ENCODE measurements around the gene SP110.

The SP110 gene

DNA sequence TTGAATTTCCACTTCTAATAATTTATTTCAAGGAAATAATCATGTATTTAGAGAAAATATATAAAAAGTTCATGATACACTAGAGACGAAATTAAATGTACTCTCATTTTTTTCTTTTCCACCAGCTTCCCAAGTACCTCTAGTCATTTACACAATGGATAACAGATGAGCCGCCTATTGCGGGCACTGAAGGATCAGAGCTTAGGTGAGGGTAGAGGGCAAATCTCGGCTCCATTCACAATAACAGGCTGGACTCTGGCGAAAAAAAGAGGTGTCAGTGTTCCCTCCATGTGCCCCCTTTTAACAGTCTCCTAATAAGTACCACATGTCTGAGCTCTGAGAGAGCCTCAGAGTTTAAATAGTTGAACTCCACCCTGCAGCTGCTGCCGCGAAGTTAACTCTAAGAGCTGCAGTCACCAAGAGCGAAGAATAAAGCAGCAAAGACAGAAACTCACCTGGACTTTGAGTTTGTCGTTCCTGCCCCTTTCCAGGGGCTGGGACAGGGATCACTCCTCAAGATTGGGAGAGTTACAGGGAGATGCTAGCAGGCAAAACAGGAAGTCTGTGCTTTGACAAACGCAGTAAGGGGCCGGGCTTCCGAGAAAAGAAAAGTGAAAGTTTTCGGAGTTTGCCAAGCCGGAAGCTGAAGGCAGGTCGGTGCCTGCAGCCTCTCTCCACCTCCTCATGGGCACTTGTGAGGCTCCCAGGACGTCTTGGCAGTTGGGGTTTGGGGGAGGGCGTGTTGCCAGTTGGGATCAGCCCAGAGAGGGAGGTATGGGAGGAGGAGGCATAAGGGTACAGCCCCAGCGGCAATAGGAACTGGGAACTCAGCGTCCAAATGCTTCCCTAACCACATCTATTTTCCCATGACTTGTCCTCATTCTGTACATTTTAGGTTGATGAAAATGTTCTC is at the start of gene SP110 (continued):
- TF ChIP-seq, protein P1, sequence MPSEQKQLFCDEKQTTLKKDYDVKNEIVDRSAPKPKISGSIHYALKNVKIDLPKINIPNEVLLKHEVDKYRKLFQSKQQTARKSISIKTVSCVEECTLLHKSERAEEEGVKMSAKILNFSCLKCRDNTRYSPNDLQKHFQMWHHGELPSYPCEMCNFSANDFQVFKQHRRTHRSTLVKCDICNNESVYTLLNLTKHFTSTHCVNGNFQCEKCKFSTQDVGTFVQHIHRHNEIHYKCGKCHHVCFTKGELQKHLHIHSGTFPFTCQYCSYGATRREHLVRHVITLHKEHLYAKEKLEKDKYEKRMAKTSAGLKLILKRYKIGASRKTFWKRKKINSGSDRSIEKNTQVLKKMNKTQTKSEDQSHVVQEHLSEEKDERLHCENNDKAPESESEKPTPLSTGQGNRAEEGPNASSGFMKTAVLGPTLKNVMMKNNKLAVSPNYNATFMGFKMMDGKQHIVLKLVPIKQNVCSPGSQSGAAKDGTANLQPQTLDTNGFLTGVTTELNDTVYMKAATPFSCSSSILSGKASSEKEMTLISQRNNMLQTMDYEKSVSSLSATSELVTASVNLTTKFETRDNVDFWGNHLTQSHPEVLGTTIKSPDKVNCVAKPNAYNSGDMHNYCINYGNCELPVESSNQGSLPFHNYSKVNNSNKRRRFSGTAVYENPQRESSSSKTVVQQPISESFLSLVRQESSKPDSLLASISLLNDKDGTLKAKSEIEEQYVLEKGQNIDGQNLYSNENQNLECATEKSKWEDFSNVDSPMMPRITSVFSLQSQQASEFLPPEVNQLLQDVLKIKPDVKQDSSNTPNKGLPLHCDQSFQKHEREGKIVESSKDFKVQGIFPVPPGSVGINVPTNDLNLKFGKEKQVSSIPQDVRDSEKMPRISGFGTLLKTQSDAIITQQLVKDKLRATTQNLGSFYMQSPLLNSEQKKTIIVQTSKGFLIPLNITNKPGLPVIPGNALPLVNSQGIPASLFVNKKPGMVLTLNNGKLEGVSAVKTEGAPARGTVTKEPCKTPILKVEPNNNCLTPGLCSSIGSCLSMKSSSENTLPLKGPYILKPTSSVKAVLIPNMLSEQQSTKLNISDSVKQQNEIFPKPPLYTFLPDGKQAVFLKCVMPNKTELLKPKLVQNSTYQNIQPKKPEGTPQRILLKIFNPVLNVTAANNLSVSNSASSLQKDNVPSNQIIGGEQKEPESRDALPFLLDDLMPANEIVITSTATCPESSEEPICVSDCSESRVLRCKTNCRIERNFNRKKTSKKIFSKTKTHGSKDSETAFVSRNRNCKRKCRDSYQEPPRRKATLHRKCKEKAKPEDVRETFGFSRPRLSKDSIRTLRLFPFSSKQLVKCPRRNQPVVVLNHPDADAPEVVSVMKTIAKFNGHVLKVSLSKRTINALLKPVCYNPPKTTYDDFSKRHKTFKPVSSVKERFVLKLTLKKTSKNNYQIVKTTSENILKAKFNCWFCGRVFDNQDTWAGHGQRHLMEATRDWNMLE (tag by site-specific recombination; conservative IDR thresholded peaks at IDR 0.05; ENCODE audit: low read depth), result peak; percentile 67
- TF ChIP-seq OSR2 (tag by site-specific recombination; IDR thresholded peaks at IDR 0.05) (no peak), KLF1 (tag by site-specific recombination; IDR thresholded peaks at IDR 0.05) (no peak), PRDM1 (tag by site-specific recombination; IDR thresholded peaks at IDR 0.05) (no peak), ZNF335 (tag by site-specific recombination; conservative IDR thresholded peaks at IDR 0.05) (no peak; the same call in none of the 2 replicates), ZNF311 (tag by site-specific recombination; IDR thresholded peaks at IDR 0.05; ENCODE audit: borderline replicate concordance) (no peak), SCRT1 (tag by site-specific recombination; IDR thresholded peaks at IDR 0.05; ENCODE audit: borderline replicate concordance) (no peak), SP2 (tag by site-specific recombination; IDR thresholded peaks at IDR 0.05) (peak; percentile 54), ZNF146 (tag by site-specific recombination; IDR thresholded peaks at IDR 0.05) (no peak), ZNF747 (tag by site-specific recombination; IDR thresholded peaks at IDR 0.05) (no peak), ZNF248 (tag by site-specific recombination; IDR thresholded peaks at IDR 0.05) (no peak), ZNF776 (tag by site-specific recombination; IDR thresholded peaks at IDR 0.05; ENCODE audit: borderline replicate concordance) (no peak), ZNF585B (tag by site-specific recombination; IDR thresholded peaks at IDR 0.05) (no peak), ZNF239 (tag by site-specific recombination; IDR thresholded peaks at IDR 0.05) (no peak), SETDB1 (IDR thresholded peaks at IDR 0.05; ENCODE audit: insufficient read length, low read length) (no peak), ZNF214 (tag by site-specific recombination; IDR thresholded peaks at IDR 0.05; ENCODE audit: borderline replicate concordance) (no peak), TRIM28 (IDR thresholded peaks at IDR 0.05; ENCODE audit: borderline replicate concordance, low read length) (peak; percentile 52; the same call in 1 of the 2 replicates), ZNF133 (tag by site-specific recombination; IDR thresholded peaks at IDR 0.05) (no peak)
- TF ChIP-seq, protein P2, sequence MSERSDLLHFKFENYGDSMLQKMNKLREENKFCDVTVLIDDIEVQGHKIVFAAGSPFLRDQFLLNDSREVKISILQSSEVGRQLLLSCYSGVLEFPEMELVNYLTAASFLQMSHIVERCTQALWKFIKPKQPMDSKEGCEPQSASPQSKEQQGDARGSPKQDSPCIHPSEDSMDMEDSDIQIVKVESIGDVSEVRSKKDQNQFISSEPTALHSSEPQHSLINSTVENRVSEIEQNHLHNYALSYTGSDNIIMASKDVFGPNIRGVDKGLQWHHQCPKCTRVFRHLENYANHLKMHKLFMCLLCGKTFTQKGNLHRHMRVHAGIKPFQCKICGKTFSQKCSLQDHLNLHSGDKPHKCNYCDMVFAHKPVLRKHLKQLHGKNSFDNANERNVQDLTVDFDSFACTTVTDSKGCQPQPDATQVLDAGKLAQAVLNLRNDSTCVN (tag by site-specific recombination; optimal IDR thresholded peaks at IDR 0.05), result no peak
- TF ChIP-seq, protein P3, sequence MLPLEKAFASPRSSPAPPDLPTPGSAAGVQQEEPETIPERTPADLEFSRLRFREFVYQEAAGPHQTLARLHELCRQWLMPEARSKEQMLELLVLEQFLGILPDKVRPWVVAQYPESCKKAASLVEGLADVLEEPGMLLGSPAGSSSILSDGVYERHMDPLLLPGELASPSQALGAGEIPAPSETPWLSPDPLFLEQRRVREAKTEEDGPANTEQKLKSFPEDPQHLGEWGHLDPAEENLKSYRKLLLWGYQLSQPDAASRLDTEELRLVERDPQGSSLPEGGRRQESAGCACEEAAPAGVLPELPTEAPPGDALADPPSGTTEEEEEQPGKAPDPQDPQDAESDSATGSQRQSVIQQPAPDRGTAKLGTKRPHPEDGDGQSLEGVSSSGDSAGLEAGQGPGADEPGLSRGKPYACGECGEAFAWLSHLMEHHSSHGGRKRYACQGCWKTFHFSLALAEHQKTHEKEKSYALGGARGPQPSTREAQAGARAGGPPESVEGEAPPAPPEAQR (tag by site-specific recombination; IDR thresholded peaks at IDR 0.05), result no peak
- TF ChIP-seq, protein P4, sequence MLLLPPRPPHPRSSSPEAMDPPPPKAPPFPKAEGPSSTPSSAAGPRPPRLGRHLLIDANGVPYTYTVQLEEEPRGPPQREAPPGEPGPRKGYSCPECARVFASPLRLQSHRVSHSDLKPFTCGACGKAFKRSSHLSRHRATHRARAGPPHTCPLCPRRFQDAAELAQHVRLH (tag by site-specific recombination; IDR thresholded peaks at IDR 0.05), result no peak
- TF ChIP-seq, protein P5, sequence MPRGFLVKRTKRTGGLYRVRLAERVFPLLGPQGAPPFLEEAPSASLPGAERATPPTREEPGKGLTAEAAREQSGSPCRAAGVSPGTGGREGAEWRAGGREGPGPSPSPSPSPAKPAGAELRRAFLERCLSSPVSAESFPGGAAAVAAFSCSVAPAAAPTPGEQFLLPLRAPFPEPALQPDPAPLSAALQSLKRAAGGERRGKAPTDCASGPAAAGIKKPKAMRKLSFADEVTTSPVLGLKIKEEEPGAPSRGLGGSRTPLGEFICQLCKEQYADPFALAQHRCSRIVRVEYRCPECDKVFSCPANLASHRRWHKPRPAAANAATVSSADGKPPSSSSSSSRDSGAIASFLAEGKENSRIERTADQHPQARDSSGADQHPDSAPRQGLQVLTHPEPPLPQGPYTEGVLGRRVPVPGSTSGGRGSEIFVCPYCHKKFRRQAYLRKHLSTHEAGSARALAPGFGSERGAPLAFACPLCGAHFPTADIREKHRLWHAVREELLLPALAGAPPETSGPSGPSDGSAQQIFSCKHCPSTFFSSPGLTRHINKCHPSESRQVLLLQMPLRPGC (tag by site-specific recombination; IDR thresholded peaks at IDR 0.05), result no peak
- TF ChIP-seq, protein P6, sequence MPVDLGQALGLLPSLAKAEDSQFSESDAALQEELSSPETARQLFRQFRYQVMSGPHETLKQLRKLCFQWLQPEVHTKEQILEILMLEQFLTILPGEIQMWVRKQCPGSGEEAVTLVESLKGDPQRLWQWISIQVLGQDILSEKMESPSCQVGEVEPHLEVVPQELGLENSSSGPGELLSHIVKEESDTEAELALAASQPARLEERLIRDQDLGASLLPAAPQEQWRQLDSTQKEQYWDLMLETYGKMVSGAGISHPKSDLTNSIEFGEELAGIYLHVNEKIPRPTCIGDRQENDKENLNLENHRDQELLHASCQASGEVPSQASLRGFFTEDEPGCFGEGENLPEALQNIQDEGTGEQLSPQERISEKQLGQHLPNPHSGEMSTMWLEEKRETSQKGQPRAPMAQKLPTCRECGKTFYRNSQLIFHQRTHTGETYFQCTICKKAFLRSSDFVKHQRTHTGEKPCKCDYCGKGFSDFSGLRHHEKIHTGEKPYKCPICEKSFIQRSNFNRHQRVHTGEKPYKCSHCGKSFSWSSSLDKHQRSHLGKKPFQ (tag by site-specific recombination; IDR thresholded peaks at IDR 0.05), result no peak
- TF ChIP-seq, protein P7, sequence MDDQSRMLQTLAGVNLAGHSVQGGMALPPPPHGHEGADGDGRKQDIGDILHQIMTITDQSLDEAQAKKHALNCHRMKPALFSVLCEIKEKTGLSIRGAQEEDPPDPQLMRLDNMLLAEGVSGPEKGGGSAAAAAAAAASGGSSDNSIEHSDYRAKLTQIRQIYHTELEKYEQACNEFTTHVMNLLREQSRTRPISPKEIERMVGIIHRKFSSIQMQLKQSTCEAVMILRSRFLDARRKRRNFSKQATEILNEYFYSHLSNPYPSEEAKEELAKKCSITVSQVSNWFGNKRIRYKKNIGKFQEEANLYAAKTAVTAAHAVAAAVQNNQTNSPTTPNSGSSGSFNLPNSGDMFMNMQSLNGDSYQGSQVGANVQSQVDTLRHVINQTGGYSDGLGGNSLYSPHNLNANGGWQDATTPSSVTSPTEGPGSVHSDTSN (CRISPR knock-in tag; IDR thresholded peaks at IDR 0.05), result no peak
- TF ChIP-seq, protein P8, sequence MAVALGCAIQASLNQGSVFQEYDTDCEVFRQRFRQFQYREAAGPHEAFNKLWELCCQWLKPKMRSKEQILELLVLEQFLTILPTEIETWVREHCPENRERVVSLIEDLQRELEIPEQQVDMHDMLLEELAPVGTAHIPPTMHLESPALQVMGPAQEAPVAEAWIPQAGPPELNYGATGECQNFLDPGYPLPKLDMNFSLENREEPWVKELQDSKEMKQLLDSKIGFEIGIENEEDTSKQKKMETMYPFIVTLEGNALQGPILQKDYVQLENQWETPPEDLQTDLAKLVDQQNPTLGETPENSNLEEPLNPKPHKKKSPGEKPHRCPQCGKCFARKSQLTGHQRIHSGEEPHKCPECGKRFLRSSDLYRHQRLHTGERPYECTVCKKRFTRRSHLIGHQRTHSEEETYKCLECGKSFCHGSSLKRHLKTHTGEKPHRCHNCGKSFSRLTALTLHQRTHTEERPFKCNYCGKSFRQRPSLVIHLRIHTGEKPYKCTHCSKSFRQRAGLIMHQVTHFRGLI (tag by site-specific recombination; IDR thresholded peaks at IDR 0.05), result no peak

Measured in HEK293 (cell line).